NCI-H187 treated with DMSO at 0.1 percent for 48 hours (cell line): ENCODE results near the gene MYDGF.
"Not testable (repeated sequence)": the region's sequence is repeated elsewhere in the genome, so short reads cannot be mapped to it uniquely, and the experiment has no call there.

ENCODE experiments used
- DNase-seq: peaks from one replicate; lab custom pipeline; 2025; lab: John Stamatoyannopoulos, UW

MYDGF gene

GRCh38 chr19:4699826-4700692 is 29.9 kb upstream of the MYDGF start:
- no peak for DNase-seq

- no peak for DNase-seq
These were observed 27.2 kb upstream of the MYDGF start for GRCh38 chr19:4697304-4697703.

- DNase-seq, result no peak
These were observed 25.1 kb upstream of the MYDGF start for GRCh38 chr19:4695224-4695731.

GRCh38 chr19:4694211-4694987 is 24.3 kb upstream of the MYDGF start:
- DNase-seq, result no peak

GRCh38 chr19:4693471-4694121 is 23.5 kb upstream of the MYDGF start:
- DNase-seq, result no peak

- no peak for DNase-seq
These were observed 22.9 kb upstream of the MYDGF start for GRCh38 chr19:4693078-4693350.

- DNase-seq, result no peak
These were observed 22.3 kb upstream of the MYDGF start for GRCh38 chr19:4692251-4693077.

GRCh38 chr19:4691373-4691772 is 21.2 kb upstream of the MYDGF start:
- DNase-seq, result no peak

GRCh38 chr19:4690361-4690760 is 20.2 kb upstream of the MYDGF start:
- no peak for DNase-seq

- DNase-seq, result no peak
These were observed 19.3 kb upstream of the MYDGF start for GRCh38 chr19:4689403-4689802.

GRCh38 chr19:4688587-4688986 is 18.4 kb upstream of the MYDGF start:
- DNase-seq, result no peak

GRCh38 chr19:4687396-4687795 is 17.3 kb upstream of the MYDGF start:
- DNase-seq, result no peak

GRCh38 chr19:4686700-4687099 is 16.6 kb upstream of the MYDGF start:
- DNase-seq, result no peak

- DNase-seq, result no peak
These were observed 14.4 kb upstream of the MYDGF start for GRCh38 chr19:4684312-4685095.

GRCh38 chr19:4682417-4683200 is 12.5 kb upstream of the MYDGF start:
- DNase-seq, result no peak

GRCh38 chr19:4680021-4680420 is 9.9 kb upstream of the MYDGF start:
- DNase-seq, result not testable (repeated sequence)

- no peak for DNase-seq
These were observed 9.0 kb upstream of the MYDGF start for GRCh38 chr19:4678881-4679790.

GRCh38 chr19:4676955-4677731 is 7.0 kb upstream of the MYDGF start:
- DNase-seq, result peak; percentile 3
